Left lung (tissue), 10 donors: ENCODE data around the gene CLCN5. TPM values are rescaled to one million over a fixed set of nuclear protein-coding genes. Genes with fewer than 3 reads are reported as not detected.

Source experiments
- ATAC-seq: fragments of 200-7000 bp; cut with Tn5 transposase; one replicate; pipeline ENCODE4 v1.9.1; 2020; ENCODE audit warnings: moderate library complexity
- DNase-seq, 4 donors: peaks; one replicate each; pipeline ENCODE4 v3.0.0-alpha.2; 2013 to 2020
- H3K27ac ChIP-seq, 2 donors: fragments of 200-600 bp; sonication (generic) in 1 of 2; one replicate each; pipeline versions ENCODE4 v1.5.0 to v1.8.0; 2020 to 2021
- H3K27me3 ChIP-seq, 2 donors: fragments of 200-600 bp; sonication (generic) in 1 of 2; one replicate each; pipeline versions ENCODE4 v1.5.0 to v1.8.0; 2020 to 2021
- H3K36me3 ChIP-seq, 2 donors: fragments of 200-600 bp; sonication (generic) in 1 of 2; one replicate each; pipeline versions ENCODE4 v1.5.0 to v1.8.0; 2020 to 2021
- H3K4me1 ChIP-seq, 2 donors: fragments of 200-600 bp; one replicate each; pipeline ENCODE4 v1.8.0; 2021
- H3K4me3 ChIP-seq, 2 donors: fragments of 200-600 bp; sonication (generic) in 1 of 2; one replicate each; pipeline versions ENCODE4 v1.5.0 to v1.8.0; 2020 to 2021; ENCODE audit warnings: mild to moderate bottlenecking in 1 of 2
- H3K9me3 ChIP-seq, 2 donors: fragments of 200-600 bp; sonication (generic) in 1 of 2; one replicate each; pipeline versions ENCODE4 v1.5.0 to v1.8.0; 2020 to 2021
- intact Hi-C, 2 donors: fragments of 100-400 bp; cut with DNase I; formaldehyde crosslinking; loops; one replicate each; pipeline versions ENCODE4 v1.11.2 to v1.14.2; 2022
- polyA plus RNA-seq, 6 donors: library from polyadenylated mRNA; unstranded; fragments of 120-200 nt; gene quantifications; one replicate each; pipeline ENCODE4 v1.2.1, GENCODE V29; 2013; ENCODE audit not compliant: insufficient read length in 6 of 6
- total RNA-seq, 2 donors: library from RNA; stranded (reverse); fragmentation: NEBNext Ultra II Directional; extraction: Animal tissue kit (Norgen Biotek cat#: 25700); gene quantifications; one replicate each; pipeline ENCODE4 v1.2.1, GENCODE V29; 2021
- TF ChIP-seq, protein P1 (sequence below), 2 donors: fragments of 200-600 bp; sonication (generic) in 1 of 2; IDR thresholded peaks; one replicate each; pipeline versions ENCODE4 v1.5.0 to v1.8.0; 2021; ENCODE audit warnings: antibody characterized with exemption in 2 of 2
- donor health status: DM: no; HTN: yes; CAD: no.
- donor health status: DM: no; HTN: no; CAD: no.

Gene CLCN5
- total and polyA plus RNA-seq, 8 donors = 12.5 to 19.5 (median 14.9) TPM

GRCh38 chrX:50072110-50072509 is 149.7 kb downstream of the CLCN5 start:
- no peak for DNase-seq
- H3K27me3 ChIP-seq = no peaks in the 10 kb centered on the region
- no peak for ATAC-seq
- H3K9me3 ChIP-seq = no peaks in the 10 kb centered on the region
- no peaks in the 10 kb centered on the region for H3K36me3 ChIP-seq
- H3K27ac ChIP-seq = no peak overlapping the region
- intact Hi-C loops = no loop called here
- no peaks in the 10 kb centered on the region for H3K4me1 ChIP-seq
- no peak overlapping the region for H3K4me3 ChIP-seq
- TF ChIP-seq, protein P1, sequence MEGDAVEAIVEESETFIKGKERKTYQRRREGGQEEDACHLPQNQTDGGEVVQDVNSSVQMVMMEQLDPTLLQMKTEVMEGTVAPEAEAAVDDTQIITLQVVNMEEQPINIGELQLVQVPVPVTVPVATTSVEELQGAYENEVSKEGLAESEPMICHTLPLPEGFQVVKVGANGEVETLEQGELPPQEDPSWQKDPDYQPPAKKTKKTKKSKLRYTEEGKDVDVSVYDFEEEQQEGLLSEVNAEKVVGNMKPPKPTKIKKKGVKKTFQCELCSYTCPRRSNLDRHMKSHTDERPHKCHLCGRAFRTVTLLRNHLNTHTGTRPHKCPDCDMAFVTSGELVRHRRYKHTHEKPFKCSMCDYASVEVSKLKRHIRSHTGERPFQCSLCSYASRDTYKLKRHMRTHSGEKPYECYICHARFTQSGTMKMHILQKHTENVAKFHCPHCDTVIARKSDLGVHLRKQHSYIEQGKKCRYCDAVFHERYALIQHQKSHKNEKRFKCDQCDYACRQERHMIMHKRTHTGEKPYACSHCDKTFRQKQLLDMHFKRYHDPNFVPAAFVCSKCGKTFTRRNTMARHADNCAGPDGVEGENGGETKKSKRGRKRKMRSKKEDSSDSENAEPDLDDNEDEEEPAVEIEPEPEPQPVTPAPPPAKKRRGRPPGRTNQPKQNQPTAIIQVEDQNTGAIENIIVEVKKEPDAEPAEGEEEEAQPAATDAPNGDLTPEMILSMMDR (IDR thresholded peaks at IDR 0.05) = no peak

GRCh38 chrX:50073601-50074000 is 151.2 kb downstream of the CLCN5 start:
- no peaks in the 10 kb centered on the region for H3K27me3 ChIP-seq
- intact Hi-C loops = no loop called here
- H3K4me3 ChIP-seq = no peak overlapping the region
- H3K9me3 ChIP-seq = no peaks in the 10 kb centered on the region
- ATAC-seq (no peak), DNase-seq (no peak)
- no peaks in the 10 kb centered on the region for H3K4me1 ChIP-seq
- H3K27ac ChIP-seq = no peak overlapping the region
- TF ChIP-seq, protein P1 (IDR thresholded peaks at IDR 0.05) = no peak
- no peaks in the 10 kb centered on the region for H3K36me3 ChIP-seq

DNA sequence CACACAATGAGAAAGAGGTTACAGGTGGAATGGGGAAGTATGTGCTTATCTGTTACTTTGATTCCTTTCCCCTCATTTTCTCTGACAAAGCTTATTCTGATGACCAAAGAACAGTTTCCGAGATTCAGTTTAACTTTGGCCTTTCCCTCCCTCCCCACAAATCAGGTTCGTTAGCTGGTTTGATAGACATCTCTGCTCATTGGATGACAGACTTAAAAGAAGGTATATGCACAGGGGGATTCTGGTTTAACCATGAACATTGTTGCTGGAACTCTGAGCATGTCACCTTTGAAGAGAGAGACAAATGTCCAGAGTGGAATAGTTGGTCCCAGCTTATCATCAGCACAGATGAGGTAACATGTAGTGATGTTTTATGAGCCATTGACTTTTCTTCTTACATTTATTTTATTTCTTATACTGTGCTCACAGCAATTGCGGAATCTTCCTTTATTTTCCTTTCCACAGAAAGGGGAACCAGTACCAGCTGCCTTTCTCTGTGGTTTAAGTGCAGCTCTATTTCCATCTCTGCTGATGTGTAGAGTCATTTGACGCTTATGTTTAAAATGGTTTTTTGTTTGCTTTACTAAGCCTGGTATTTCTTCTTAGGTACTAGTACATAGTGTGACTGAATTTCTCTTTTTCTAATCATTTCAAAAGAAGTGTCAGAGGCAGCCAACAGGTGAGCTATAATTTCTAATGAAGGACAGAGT is 153.4 kb downstream of the CLCN5 start:
- DNase-seq = no peak
- Histone ChIP-seq H3K27ac (no peak overlapping the region), H3K36me3 (no peaks in the 10 kb centered on the region), H3K4me3 (no peak overlapping the region), H3K9me3 (no peaks in the 10 kb centered on the region), H3K27me3 (no peaks in the 10 kb centered on the region), H3K4me1 (no peaks in the 10 kb centered on the region)
- no peak for ATAC-seq
- TF ChIP-seq, protein P1 (IDR thresholded peaks at IDR 0.05) = no peak
- intact Hi-C loops = no loop called here

DNA sequence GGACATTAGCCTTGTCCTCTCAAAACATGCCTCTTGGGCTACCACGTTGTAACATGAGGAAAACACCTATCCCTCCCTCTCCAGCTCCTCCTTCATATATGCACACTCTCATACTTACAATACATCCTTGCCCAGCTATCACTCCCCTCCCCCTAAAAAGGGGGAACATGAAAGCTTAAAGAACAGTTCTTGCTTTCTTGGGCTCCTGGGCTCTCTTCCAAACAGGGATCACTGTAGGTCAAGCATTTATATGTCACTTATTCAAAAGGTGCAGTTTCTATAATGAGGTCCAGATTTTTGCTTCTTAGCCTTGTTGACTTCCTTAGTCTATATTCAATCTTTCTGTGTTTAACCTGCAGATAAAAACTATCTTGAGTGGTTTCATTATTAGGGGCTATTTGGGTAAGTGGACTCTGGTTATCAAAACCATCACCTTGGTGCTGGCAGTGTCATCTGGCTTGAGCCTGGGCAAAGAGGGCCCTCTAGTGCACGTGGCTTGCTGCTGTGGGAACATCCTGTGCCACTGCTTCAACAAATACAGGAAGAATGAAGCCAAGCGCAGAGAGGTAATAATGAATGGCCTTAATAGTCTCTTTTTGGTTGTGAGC is 159.0 kb downstream of the CLCN5 start:
- intact Hi-C loops = no loop called here
- ATAC-seq (peak; percentile 94), DNase-seq (peak in 3 of 4 donors; percentile 40 to 62 (median 57))
- Histone ChIP-seq H3K27me3 (no peaks in the 10 kb centered on the region), H3K27ac (no peak overlapping the region), H3K4me1 (no peaks in the 10 kb centered on the region), H3K4me3 (no peak overlapping the region), H3K36me3 (peaks cover 0 to 3% of the 10 kb centered on the region in 2 donors), H3K9me3 (no peaks in the 10 kb centered on the region)
- TF ChIP-seq, protein P1 (IDR thresholded peaks at IDR 0.05) = no peak

DNA sequence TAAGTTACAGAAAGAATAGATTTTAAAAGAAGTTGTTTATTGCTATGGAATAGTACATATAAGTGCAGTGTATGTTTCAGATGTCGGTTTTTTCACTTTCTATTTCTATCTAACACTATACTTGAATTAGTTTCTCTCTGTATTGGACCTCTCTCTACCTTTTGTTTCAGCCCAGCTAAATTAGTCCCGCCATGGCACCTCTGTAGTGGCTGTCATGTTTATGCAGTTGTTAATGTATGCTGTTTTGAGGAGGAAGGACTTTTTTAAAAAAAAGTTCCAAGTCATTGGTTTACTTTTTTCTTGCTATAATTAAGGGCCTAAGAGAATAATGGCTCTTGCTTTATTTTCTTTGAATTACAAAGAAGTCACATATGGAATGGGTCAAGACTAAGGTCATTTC is 160.3 kb downstream of the CLCN5 start:
- Histone ChIP-seq H3K27ac (no peak overlapping the region), H3K27me3 (no peaks in the 10 kb centered on the region), H3K36me3 (peaks cover 0 to 4% of the 10 kb centered on the region in 2 donors), H3K4me3 (no peak overlapping the region), H3K4me1 (no peaks in the 10 kb centered on the region), H3K9me3 (no peaks in the 10 kb centered on the region)
- TF ChIP-seq, protein P1 (IDR thresholded peaks at IDR 0.05) = no peak
- ATAC-seq (no peak), DNase-seq (no peak)
- intact Hi-C loops = no loop called here
